ENCODE results near the gene ETFA.

The ETFA gene

GRCh38 chr15:76191539-76192244, 119.6 kb downstream of the ETFA start:
- no peak for DNase-seq

GRCh38 chr15:76190751-76191538, 120.3 kb downstream of the ETFA start:
- DNase-seq, result peak; percentile 69

GRCh38 chr15:76190070-76190564, 121.2 kb downstream of the ETFA start:
- DNase-seq, result no peak

- no peak for DNase-seq
These were observed 122.2 kb downstream of the ETFA start for GRCh38 chr15:76189106-76189505.

- no peak for DNase-seq
These were observed 124.1 kb downstream of the ETFA start for GRCh38 chr15:76187163-76187562.

GRCh38 chr15:76185716-76186115, 125.6 kb downstream of the ETFA start:
- no peak for DNase-seq

GRCh38 chr15:76184650-76185035, 126.6 kb downstream of the ETFA start:
- no peak for DNase-seq

- DNase-seq, result no peak
These were observed 127.2 kb downstream of the ETFA start for GRCh38 chr15:76183930-76184649.

GRCh38 chr15:76181705-76182107, 129.6 kb downstream of the ETFA start:
- DNase-seq, result no peak

- DNase-seq, result no peak
These were observed 130.9 kb downstream of the ETFA start for GRCh38 chr15:76180321-76180720.

GRCh38 chr15:76179023-76179422, 132.2 kb downstream of the ETFA start:
- DNase-seq, result no peak

GRCh38 chr15:76178296-76179000, 132.8 kb downstream of the ETFA start:
- no peak for DNase-seq

- DNase-seq, result no peak
These were observed 133.7 kb downstream of the ETFA start for GRCh38 chr15:76177491-76178040.

- DNase-seq, result no peak
These were observed 134.7 kb downstream of the ETFA start for GRCh38 chr15:76176487-76177085.

GRCh38 chr15:76176059-76176458, 135.2 kb downstream of the ETFA start:
- no peak for DNase-seq

GRCh38 chr15:76175442-76175841, 135.8 kb downstream of the ETFA start:
- DNase-seq, result no peak

- DNase-seq, result no peak
These were observed 136.6 kb downstream of the ETFA start for GRCh38 chr15:76174654-76175053.

GRCh38 chr15:76173317-76173834, 137.9 kb downstream of the ETFA start:
- DNase-seq, result no peak

- no peak for DNase-seq
These were observed 138.5 kb downstream of the ETFA start for GRCh38 chr15:76172782-76173181.

- no peak for DNase-seq
These were observed 141.1 kb downstream of the ETFA start for GRCh38 chr15:76169911-76170800.

GRCh38 chr15:76169018-76169417, 142.3 kb downstream of the ETFA start:
- DNase-seq, result no peak
